ENCODE measurements around the gene SH3BGR.

DNA sequence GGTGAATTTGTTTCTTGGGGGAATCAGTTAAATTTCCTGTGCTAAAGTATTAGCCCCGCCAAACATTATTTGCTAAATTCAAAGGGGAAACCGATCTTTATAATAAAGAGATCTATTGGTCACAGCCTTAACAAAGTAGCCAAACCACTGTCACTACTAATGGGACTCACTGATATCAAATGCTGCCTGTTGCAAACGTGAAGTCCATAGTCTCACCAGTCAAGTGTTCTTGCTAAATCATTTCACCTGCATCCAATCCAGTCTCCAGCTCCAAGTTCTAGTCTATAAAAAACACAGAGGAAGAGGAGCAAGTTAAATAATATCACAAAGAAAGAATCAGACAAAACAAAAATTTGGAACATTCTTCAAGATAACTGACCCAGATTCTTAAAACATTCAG is 30.1 kb downstream of the SH3BGR start:
- TF ChIP-seq CTCF (conservative IDR thresholded peaks at IDR 0.05 in 1 of 2, IDR thresholded peaks at IDR 0.05 in 1 of 2; ENCODE audit: low read depth in 1 of 2, low read length in 2 of 2) (no peak), EZH2 (IDR thresholded peaks at IDR 0.05; ENCODE audit: low read length, missing control alignments) (no peak)

Measured in fibroblast of lung (primary cell).